ENCODE results near the gene LIN28B.

DNA sequence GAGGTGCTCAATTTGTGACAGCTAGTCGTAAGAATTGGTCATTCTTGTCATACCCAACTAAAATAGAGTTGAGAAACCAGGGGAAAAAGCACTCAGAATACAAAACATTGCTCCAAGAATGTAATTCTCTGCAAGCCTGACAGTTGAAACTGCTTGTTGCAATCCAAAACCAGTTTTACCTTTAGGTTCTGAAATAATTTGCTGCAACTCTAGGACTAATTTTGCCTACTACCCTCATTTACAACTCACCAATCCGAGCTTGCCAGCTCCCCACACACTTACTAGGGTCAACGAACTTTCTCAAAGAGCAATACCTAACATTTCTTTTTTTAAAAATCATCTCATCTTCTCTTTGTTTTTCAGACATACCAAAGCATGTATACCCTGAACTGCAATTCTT is 29.7 kb downstream of the LIN28B start:
- TF ChIP-seq, protein P1, sequence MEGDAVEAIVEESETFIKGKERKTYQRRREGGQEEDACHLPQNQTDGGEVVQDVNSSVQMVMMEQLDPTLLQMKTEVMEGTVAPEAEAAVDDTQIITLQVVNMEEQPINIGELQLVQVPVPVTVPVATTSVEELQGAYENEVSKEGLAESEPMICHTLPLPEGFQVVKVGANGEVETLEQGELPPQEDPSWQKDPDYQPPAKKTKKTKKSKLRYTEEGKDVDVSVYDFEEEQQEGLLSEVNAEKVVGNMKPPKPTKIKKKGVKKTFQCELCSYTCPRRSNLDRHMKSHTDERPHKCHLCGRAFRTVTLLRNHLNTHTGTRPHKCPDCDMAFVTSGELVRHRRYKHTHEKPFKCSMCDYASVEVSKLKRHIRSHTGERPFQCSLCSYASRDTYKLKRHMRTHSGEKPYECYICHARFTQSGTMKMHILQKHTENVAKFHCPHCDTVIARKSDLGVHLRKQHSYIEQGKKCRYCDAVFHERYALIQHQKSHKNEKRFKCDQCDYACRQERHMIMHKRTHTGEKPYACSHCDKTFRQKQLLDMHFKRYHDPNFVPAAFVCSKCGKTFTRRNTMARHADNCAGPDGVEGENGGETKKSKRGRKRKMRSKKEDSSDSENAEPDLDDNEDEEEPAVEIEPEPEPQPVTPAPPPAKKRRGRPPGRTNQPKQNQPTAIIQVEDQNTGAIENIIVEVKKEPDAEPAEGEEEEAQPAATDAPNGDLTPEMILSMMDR (conservative IDR thresholded peaks at IDR 0.05; ENCODE audit: low read depth, low read length) = no peak
- TF ChIP-seq EZH2 (IDR thresholded peaks at IDR 0.05; ENCODE audit: borderline replicate concordance, low read depth, low read length, poor library complexity, severe bottlenecking) = no peak
